ENCODE data around the gene IL12RB2.
"Not testable (repeated sequence)": the region's sequence is repeated elsewhere in the genome, so short reads cannot be mapped to it uniquely, and the experiment has no call there.

The IL12RB2 gene

DNA sequence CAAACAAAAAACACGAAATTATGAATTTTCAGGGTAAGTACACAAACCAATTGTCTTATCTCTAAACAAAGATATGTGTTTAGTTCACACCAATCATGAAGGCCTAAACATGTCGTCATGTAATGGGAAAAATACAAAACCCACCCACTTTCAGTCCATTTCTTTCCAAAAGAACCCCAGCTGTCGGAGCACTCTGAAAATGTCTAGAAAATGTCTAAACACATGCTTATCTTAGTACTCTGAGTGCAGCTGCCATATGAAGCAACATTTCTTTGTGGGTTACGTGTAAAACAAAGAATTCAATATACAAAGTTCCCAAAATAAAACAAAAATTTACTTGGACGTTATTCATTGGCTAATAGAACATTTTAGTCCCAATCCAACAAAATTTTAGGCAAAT, 99.8 kb downstream of the IL12RB2 start:
- H3K23ac ChIP-seq (ENCODE audit: low read depth, low read length, poor library complexity) = no peak overlapping the region
- no peak overlapping the region for H3K4me3 ChIP-seq (ENCODE audit: low read length in 2 of 2)
- no peak overlapping the region for H3K18ac ChIP-seq (ENCODE audit: low read length)
- no peak for DNase-seq (ENCODE audit: low spot score)
- no peak overlapping the region for H2AFZ ChIP-seq (ENCODE audit: low read length)
- no peak overlapping the region for H4K91ac ChIP-seq (ENCODE audit: low read depth, low read length, poor library complexity)
- no peak overlapping the region for H4K8ac ChIP-seq (ENCODE audit: low read depth, low read length)
- H3K27ac ChIP-seq (replicated peaks; ENCODE audit: low read length) = no peak overlapping the region
- H3K79me1 ChIP-seq (ENCODE audit: low read depth, low read length) = no peaks in the 10 kb centered on the region
- H2BK12ac ChIP-seq (ENCODE audit: low read length) = no peak overlapping the region
- H3K14ac ChIP-seq (ENCODE audit: low read length) = no peak overlapping the region
- no peak overlapping the region for H2BK5ac ChIP-seq (ENCODE audit: low read length)
- H3K27me3 ChIP-seq (ENCODE audit: control insufficient read depth in 3 of 3, insufficient read depth in 3 of 3, low read depth in 1 of 3, low read length in 3 of 3) = no peaks in the 10 kb centered on the region
- H3K36me3 ChIP-seq (replicated peaks in 1 of 2; ENCODE audit: control insufficient read depth in 2 of 2, insufficient read depth in 2 of 2, low read length in 2 of 2) = peaks cover 3 to 65% of the 10 kb centered on the region in 2 donors
- no peak overlapping the region for H3K4me2 ChIP-seq (ENCODE audit: insufficient read depth, low read length, poor library complexity, severe bottlenecking)
- H3K4me1 ChIP-seq (ENCODE audit: control insufficient read depth in 2 of 2, insufficient read depth in 1 of 2, low read depth in 1 of 2, low read length in 2 of 2) = no peaks in the 10 kb centered on the region
- WGBS, 2 donors (ENCODE audit: extremely low coverage in 2 of 2, insufficient read length in 2 of 2, insufficient replicate concordance in 1 of 2) = no CpG with 5 or more reads among the region's 5 CpGs
- H2BK120ac ChIP-seq (ENCODE audit: low read depth, low read length) = no peak overlapping the region
- H3K4ac ChIP-seq (ENCODE audit: low read length) = no peak overlapping the region
- no peaks in the 10 kb centered on the region for H3K9me3 ChIP-seq (replicated peaks in 1 of 2; ENCODE audit: control insufficient read depth in 2 of 2, insufficient read depth in 1 of 2, low read depth in 1 of 2, low read length in 2 of 2)
- no peak overlapping the region for H2BK15ac ChIP-seq (ENCODE audit: low read length)
- H3K9ac ChIP-seq (ENCODE audit: low read depth, low read length, poor library complexity) = no peak overlapping the region
- H2AK5ac ChIP-seq (ENCODE audit: low read depth, low read length) = no peak overlapping the region

DNA sequence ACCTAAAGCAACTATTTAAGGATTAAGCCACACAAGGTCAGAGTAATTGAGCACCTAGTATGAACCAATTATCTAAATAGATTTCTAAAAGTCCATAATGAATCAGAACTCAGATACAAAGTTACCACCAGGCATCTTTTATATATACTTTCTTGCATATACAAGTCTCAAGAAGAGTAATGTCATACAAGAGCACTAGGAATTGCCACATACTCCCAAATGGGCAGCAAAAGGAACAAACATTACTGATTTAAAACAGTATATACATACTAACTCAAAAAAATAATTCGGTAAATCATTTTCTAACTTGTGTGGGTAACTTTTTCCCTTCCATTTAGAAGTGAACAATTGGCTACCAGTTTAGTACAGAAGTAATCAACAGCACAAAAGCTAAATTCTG, 100.5 kb downstream of the IL12RB2 start:
- Histone ChIP-seq H2AK5ac (ENCODE audit: low read depth, low read length) (no peak overlapping the region), H3K4ac (ENCODE audit: low read length) (no peak overlapping the region), H4K8ac (ENCODE audit: low read depth, low read length) (no peak overlapping the region), H4K91ac (ENCODE audit: low read depth, low read length, poor library complexity) (no peak overlapping the region), H3K9me3 (replicated peaks in 1 of 2; ENCODE audit: control insufficient read depth in 2 of 2, insufficient read depth in 1 of 2, low read depth in 1 of 2, low read length in 2 of 2) (no peaks in the 10 kb centered on the region), H2AFZ (ENCODE audit: low read length) (no peak overlapping the region), H3K23ac (ENCODE audit: low read depth, low read length, poor library complexity) (no peak overlapping the region), H2BK12ac (ENCODE audit: low read length) (no peak overlapping the region), H3K4me2 (ENCODE audit: insufficient read depth, low read length, poor library complexity, severe bottlenecking) (no peak overlapping the region), H3K4me1 (ENCODE audit: control insufficient read depth in 2 of 2, insufficient read depth in 1 of 2, low read depth in 1 of 2, low read length in 2 of 2) (no peaks in the 10 kb centered on the region), H3K27ac (replicated peaks; ENCODE audit: low read length) (no peak overlapping the region), H2BK15ac (ENCODE audit: low read length) (no peak overlapping the region), H3K18ac (ENCODE audit: low read length) (no peak overlapping the region), H3K79me1 (ENCODE audit: low read depth, low read length) (no peaks in the 10 kb centered on the region), H3K14ac (ENCODE audit: low read length) (no peak overlapping the region), H3K27me3 (ENCODE audit: control insufficient read depth in 3 of 3, insufficient read depth in 3 of 3, low read depth in 1 of 3, low read length in 3 of 3) (no peaks in the 10 kb centered on the region), H2BK5ac (ENCODE audit: low read length) (no peak overlapping the region), H2BK120ac (ENCODE audit: low read depth, low read length) (no peak overlapping the region), H3K4me3 (ENCODE audit: low read length in 2 of 2) (no peak overlapping the region), H3K9ac (ENCODE audit: low read depth, low read length, poor library complexity) (no peak overlapping the region), H3K36me3 (replicated peaks in 1 of 2; ENCODE audit: control insufficient read depth in 2 of 2, insufficient read depth in 2 of 2, low read length in 2 of 2) (peaks cover 5 to 69% of the 10 kb centered on the region in 2 donors)
- DNase-seq (ENCODE audit: low spot score) = no peak
- WGBS, 2 donors (ENCODE audit: extremely low coverage in 2 of 2, insufficient read length in 2 of 2, insufficient replicate concordance in 1 of 2) = no CpG with 5 or more reads among the region's 1 CpG

DNA sequence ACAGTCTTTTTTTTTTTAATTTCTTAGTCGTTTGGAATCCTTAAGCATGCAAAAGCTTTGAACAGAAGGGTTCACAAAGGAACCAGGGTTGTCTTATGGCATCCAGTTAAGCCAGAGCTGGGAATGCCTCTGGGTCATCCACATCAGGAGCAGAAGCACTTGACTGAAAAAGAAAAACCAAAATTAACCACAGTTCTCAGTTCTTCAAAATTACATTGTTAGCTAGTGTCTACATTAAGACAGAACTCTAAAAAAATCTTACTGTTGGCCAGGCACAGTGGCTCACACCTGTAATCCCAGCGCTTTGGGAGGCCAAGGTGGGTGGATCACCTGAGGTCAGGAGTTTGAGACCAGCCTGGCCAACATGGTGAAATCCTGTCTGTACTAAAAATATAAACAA, 105.4 kb downstream of the IL12RB2 start:
- H2AK5ac ChIP-seq (ENCODE audit: low read depth, low read length); H2BK12ac ChIP-seq (ENCODE audit: low read length); H4K91ac ChIP-seq (ENCODE audit: low read depth, low read length, poor library complexity); H2BK120ac ChIP-seq (ENCODE audit: low read depth, low read length); H3K9ac ChIP-seq (ENCODE audit: low read depth, low read length, poor library complexity); H3K27ac ChIP-seq (replicated peaks; ENCODE audit: low read length); DNase-seq (ENCODE audit: low spot score); H3K9me3 ChIP-seq (replicated peaks in 1 of 2; ENCODE audit: control insufficient read depth in 2 of 2, insufficient read depth in 1 of 2, low read depth in 1 of 2, low read length in 2 of 2); H3K14ac ChIP-seq (ENCODE audit: low read length); H3K4me2 ChIP-seq (ENCODE audit: insufficient read depth, low read length, poor library complexity, severe bottlenecking); H3K4me1 ChIP-seq (ENCODE audit: control insufficient read depth in 2 of 2, insufficient read depth in 1 of 2, low read depth in 1 of 2, low read length in 2 of 2); H2BK15ac ChIP-seq (ENCODE audit: low read length); H2AFZ ChIP-seq (ENCODE audit: low read length); H3K4me3 ChIP-seq (ENCODE audit: low read length in 2 of 2); H3K23ac ChIP-seq (ENCODE audit: low read depth, low read length, poor library complexity); H4K8ac ChIP-seq (ENCODE audit: low read depth, low read length); H3K79me1 ChIP-seq (ENCODE audit: low read depth, low read length); H2BK5ac ChIP-seq (ENCODE audit: low read length); H3K18ac ChIP-seq (ENCODE audit: low read length); H3K4ac ChIP-seq (ENCODE audit: low read length); H3K27me3 ChIP-seq (ENCODE audit: control insufficient read depth in 3 of 3, insufficient read depth in 3 of 3, low read depth in 1 of 3, low read length in 3 of 3): not testable (repeated sequence)
- H3K36me3 ChIP-seq (replicated peaks in 1 of 2; ENCODE audit: control insufficient read depth in 2 of 2, insufficient read depth in 2 of 2, low read length in 2 of 2) = peaks cover 23 to 93% of the 10 kb centered on the region in 2 donors
- WGBS, 2 donors (ENCODE audit: extremely low coverage in 2 of 2, insufficient read length in 2 of 2, insufficient replicate concordance in 1 of 2) = no CpG with 5 or more reads among the region's 2 CpGs

DNA sequence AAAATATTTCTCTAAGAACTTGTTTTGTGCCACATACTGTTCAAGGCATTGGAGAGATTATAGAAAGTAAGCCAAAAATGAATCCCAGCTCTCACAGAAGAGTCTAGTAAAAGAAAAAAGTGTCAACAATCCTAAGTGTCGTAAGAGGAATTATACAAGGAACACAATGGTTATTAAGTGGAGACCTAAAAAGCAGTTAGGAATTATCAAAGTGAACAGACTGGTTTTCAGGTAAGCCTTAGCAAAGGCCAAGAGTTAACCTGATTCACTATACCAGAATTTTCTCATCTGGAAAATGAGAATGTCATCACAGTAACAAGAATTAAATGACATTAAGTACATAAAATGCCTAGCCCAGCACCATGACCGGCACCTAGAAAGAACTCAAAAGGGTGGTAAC, 106.9 kb downstream of the IL12RB2 start:
- Histone ChIP-seq H2BK5ac (ENCODE audit: low read length) (no peak overlapping the region), H3K9me3 (replicated peaks in 1 of 2; ENCODE audit: control insufficient read depth in 2 of 2, insufficient read depth in 1 of 2, low read depth in 1 of 2, low read length in 2 of 2) (no peaks in the 10 kb centered on the region), H4K91ac (ENCODE audit: low read depth, low read length, poor library complexity) (no peak overlapping the region), H3K4me1 (ENCODE audit: control insufficient read depth in 2 of 2, insufficient read depth in 1 of 2, low read depth in 1 of 2, low read length in 2 of 2) (peaks cover 0 to 1% of the 10 kb centered on the region in 2 donors), H2AK5ac (ENCODE audit: low read depth, low read length) (no peak overlapping the region), H3K18ac (ENCODE audit: low read length) (no peak overlapping the region), H2BK120ac (ENCODE audit: low read depth, low read length) (no peak overlapping the region), H3K79me1 (ENCODE audit: low read depth, low read length) (peaks cover 2% of the 10 kb centered on the region), H3K36me3 (replicated peaks in 1 of 2; ENCODE audit: control insufficient read depth in 2 of 2, insufficient read depth in 2 of 2, low read length in 2 of 2) (peaks cover 25 to 95% of the 10 kb centered on the region in 2 donors), H2BK15ac (ENCODE audit: low read length) (no peak overlapping the region), H3K4ac (ENCODE audit: low read length) (no peak overlapping the region), H3K4me2 (ENCODE audit: insufficient read depth, low read length, poor library complexity, severe bottlenecking) (no peak overlapping the region), H3K4me3 (ENCODE audit: low read length in 2 of 2) (no peak overlapping the region), H3K9ac (ENCODE audit: low read depth, low read length, poor library complexity) (no peak overlapping the region), H3K27me3 (ENCODE audit: control insufficient read depth in 3 of 3, insufficient read depth in 3 of 3, low read depth in 1 of 3, low read length in 3 of 3) (no peaks in the 10 kb centered on the region), H2AFZ (ENCODE audit: low read length) (no peak overlapping the region), H2BK12ac (ENCODE audit: low read length) (no peak overlapping the region), H3K23ac (ENCODE audit: low read depth, low read length, poor library complexity) (no peak overlapping the region), H3K27ac (replicated peaks; ENCODE audit: low read length) (no peak overlapping the region), H3K14ac (ENCODE audit: low read length) (no peak overlapping the region), H4K8ac (ENCODE audit: low read depth, low read length) (no peak overlapping the region)
- DNase-seq (ENCODE audit: low spot score) = no peak
- WGBS, 2 donors (ENCODE audit: extremely low coverage in 2 of 2, insufficient read length in 2 of 2, insufficient replicate concordance in 1 of 2) = no CpG with 5 or more reads among the region's 2 CpGs
